GM15510 (cell line): ENCODE data around the gene RAB11FIP5.

ENCODE experiments used
- POLR2A ChIP-seq: IDR thresholded peaks from 3 replicates; pipeline ENCODE4 v1.6.1; 2011; ENCODE audit warnings: borderline replicate concordance; ENCODE audit not compliant: insufficient read length; ENCODE audit errors: extremely low read depth

Gene RAB11FIP5

GRCh38 chr2:73078457-73079411 is 34.0 kb downstream of the RAB11FIP5 start:
- no peak for TF ChIP-seq POLR2A

GRCh38 chr2:73077424-73077795 is 35.3 kb downstream of the RAB11FIP5 start:
- no peak for TF ChIP-seq POLR2A

- TF ChIP-seq POLR2A: no peak
These were observed 35.9 kb downstream of the RAB11FIP5 start for GRCh38 chr2:73076701-73077423.

GRCh38 chr2:73075477-73076373 is 37.0 kb downstream of the RAB11FIP5 start:
- no peak for TF ChIP-seq POLR2A

GRCh38 chr2:73074110-73075069 is 38.4 kb downstream of the RAB11FIP5 start:
- TF ChIP-seq POLR2A: no peak

- no peak for TF ChIP-seq POLR2A
These were observed 40.3 kb downstream of the RAB11FIP5 start for GRCh38 chr2:73072416-73072815.

- no peak for TF ChIP-seq POLR2A
These were observed 40.7 kb downstream of the RAB11FIP5 start for GRCh38 chr2:73072129-73072395.

GRCh38 chr2:73071360-73072128 is 41.2 kb downstream of the RAB11FIP5 start, which contains the start of gene SFXN5:
Gene SFXN5 (minus strand): TSS chr2:73071712. CDS start chr2:73071705, 7 bp downstream.
- peak; percentile 69 for TF ChIP-seq POLR2A

- TF ChIP-seq POLR2A: no peak
These were observed 41.9 kb downstream of the RAB11FIP5 start for GRCh38 chr2:73070643-73071359.

DNA sequence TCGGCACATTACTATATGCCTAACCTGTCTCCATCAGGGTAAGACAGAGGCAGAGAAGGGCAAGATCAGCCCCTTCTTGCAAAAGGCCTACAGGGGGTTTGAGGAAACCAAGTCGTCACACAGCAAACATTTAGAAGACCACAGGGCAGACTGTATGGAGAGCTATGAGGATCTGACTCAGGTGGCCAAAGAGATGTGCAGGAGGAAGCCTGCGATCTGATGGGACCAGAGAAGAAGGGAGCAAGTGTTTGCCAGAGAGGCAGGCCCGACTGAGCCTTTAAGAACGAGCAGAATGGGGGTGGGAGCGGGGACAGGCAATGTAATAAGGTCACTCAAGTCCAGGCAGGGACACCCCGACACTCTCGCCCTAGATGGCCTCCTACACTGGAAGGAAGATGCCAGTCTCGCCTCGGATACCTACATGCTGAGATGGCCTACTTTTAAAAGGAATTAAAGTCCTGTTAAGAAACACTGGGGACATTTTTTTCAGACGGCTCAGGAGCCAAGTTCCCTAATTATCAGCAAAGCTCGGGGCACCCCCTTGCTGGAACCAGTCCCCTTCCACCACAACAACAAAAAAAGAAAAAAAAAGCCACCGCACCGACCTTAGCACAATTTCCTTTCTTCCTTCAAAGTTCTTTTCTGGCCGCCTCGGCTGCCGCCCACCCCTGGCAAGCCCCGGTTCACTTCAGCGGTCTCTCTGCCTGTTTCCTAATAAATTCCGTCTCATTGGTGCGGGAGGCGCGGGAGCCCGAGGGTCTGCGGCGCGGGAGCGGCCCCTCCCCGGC is 42.7 kb downstream of the RAB11FIP5 start:
- TF ChIP-seq POLR2A: no peak

DNA sequence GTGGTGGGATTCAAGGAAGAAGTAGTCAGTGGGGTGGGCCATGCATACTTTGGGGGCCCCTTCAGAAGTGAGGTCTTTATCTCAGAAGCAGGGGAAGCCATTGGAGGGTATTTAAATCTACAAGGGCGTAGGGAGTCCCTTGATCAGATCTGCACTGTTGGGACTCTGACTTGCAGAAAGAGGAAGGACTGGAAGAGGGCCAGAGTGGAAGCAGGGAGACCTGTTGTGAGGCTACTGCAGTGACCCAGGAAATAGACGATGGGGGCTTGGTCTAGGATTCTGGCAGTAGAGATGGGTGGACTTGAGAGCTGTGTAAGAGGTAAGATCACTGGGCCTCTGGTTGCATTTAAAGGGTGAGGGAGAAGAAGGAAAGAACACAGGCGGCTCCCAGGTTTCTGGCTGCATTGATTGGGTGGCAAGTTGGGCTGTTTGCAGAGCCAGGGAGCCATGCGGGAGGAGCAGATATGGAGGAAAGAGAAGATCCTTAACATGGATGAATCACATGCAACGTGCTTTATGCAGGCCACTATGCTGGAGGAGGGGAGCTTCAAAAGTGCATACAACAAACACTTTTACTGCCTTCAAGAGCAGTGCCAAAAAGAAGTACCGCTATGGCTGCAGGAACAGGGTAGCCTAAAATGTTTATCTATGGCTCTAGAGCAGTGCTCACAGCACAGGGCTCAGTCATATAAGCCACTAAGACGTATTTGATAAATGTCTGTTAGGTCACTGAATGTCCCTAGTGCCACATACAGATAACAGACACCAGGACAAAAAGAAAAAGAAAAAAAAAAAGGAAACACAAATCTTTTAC is 43.5 kb downstream of the RAB11FIP5 start:
- no peak for TF ChIP-seq POLR2A

- no peak for TF ChIP-seq POLR2A
These were observed 44.6 kb downstream of the RAB11FIP5 start for GRCh38 chr2:73068147-73068546.
